ENCODE data around the gene ZFYVE21.

ZFYVE21 gene

GRCh38 chr14:103706551-103707328, 8.9 kb upstream of the ZFYVE21 start:
- TF ChIP-seq GATA3 (IDR thresholded peaks at IDR 0.05; ENCODE audit: low read depth, low read length): no peak
- no peak for TF ChIP-seq GATA2 (IDR thresholded peaks at IDR 0.05; ENCODE audit: low read depth, low read length)

- no peak for TF ChIP-seq GATA2 (IDR thresholded peaks at IDR 0.05; ENCODE audit: low read depth, low read length)
- TF ChIP-seq GATA3 (IDR thresholded peaks at IDR 0.05; ENCODE audit: low read depth, low read length): no peak
These were observed 8.0 kb upstream of the ZFYVE21 start for GRCh38 chr14:103707329-103708263.

DNA sequence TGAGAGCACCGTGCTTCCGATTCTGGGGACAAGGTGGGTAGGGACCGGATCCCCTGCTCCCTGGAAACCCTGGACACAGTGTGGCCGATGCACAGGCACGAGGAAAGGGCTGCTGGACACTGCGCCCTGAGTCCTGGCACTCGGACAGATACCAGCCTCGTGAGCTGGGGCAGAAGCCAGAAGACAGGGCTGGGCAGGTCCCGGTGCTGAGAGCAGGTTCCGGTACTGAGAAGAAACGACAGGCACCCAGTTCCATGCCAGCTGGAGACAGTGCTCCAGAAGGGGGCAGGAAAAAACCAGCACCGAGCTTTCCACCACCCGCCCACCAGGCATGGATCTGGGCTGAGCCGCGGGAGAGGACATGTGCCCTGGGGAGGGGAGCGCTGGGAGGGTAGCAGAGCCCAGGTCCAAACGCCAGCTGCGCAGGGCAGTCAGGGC, 6.8 kb upstream of the ZFYVE21 start:
- TF ChIP-seq GATA2 (IDR thresholded peaks at IDR 0.05; ENCODE audit: low read depth, low read length) (no peak), GATA3 (IDR thresholded peaks at IDR 0.05; ENCODE audit: low read depth, low read length) (no peak)

DNA sequence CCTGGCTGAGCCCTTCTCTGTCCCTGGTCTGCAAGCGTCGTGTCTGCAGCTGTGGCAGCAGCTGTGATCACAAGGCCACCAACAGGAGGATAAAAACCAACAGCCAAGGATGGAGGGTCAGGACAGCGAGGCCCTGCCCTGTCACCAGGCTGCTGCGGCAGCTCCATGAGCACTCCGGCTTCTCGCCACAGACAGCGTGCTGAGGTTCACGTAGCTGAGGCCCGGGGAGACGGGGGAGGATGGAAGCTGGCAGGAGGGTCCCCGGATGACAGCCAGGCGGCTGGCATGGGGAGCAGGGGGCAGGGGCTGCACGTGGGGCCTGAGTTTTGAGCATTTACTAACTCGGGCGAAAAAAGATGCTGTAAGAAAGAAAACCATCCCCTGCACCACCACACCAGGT, 5.8 kb upstream of the ZFYVE21 start:
- no peak for TF ChIP-seq GATA2 (IDR thresholded peaks at IDR 0.05; ENCODE audit: low read depth, low read length)
- no peak for TF ChIP-seq GATA3 (IDR thresholded peaks at IDR 0.05; ENCODE audit: low read depth, low read length)

- no peak for TF ChIP-seq GATA2 (IDR thresholded peaks at IDR 0.05; ENCODE audit: low read depth, low read length)
- TF ChIP-seq GATA3 (IDR thresholded peaks at IDR 0.05; ENCODE audit: low read depth, low read length): no peak
These were observed 4.7 kb upstream of the ZFYVE21 start for GRCh38 chr14:103710771-103711377.

DNA sequence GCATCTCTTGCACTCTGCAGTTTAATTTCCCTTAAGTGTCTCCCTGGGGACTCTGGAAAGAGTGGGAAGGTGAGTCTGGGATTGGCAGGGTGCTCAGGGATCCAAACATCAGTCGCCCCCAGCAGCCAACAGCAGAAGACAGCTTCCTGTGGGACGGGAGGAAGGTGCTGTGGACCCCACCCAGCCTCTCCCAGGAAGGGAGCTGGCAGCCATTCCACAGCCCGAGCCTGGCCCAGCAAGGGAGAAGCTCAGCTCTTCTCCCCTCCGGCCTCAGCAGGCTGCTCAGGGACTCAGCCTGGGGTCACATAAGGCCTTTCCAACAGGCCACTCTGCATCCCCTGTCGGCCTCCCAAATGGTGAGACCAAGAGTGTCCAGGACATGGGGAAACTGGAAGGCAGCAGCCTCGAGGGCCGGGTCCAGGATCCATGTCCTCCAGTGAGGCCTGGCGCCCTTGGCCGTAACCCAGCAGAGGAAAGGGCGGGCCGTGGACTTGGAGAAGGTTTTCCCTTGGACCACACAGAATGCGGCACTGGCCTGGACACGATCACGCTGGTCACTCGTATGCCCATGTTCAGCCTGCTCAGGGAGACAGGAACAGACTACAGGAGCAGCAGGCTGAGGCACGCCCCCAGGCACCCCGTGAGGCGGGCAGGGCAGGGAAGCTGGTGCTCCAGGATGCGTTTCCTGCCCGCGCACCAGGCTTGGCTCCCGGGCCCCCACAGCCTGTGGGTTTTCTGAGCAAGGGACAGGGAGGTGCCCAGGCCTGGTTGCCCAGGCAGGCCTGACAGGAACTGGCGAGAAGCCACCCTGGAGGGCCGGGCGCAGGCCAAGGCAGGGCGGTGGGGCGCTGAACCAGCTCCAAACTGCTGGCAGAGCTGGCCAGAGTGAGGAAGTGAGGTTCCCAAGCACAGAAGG, 3.8 kb upstream of the ZFYVE21 start:
- TF ChIP-seq GATA3 (IDR thresholded peaks at IDR 0.05; ENCODE audit: low read depth, low read length) (no peak), GATA2 (IDR thresholded peaks at IDR 0.05; ENCODE audit: low read depth, low read length) (no peak)

DNA sequence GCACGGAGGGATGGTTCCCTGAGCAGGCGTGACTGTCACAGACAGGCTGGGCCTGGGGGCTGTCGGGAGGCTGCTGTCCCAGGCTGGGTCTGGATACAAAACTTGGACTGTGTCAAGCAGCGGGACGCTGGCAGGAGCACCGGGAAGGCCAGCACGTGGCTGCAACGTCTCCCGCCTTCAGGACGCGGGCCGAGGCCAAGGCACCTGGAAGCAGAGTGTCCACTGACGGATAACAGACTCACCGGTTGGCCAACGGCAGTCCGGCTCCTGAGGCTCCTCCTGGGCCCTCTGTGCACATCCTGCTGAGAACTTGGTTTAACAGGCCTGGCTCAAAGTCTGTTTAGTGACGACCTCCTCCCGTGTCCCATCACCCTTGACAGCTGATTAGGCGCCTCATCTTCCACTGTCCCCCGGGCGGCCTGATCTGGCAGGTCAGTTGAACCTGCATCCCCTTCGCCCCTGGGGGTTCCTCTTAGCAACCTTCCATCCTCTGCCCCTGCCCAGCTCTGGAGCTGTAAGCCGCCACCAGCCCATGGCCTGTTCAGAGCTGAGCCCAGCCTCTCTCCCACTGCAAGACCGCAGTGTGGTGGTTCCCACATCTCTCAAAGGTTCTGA, 2.9 kb upstream of the ZFYVE21 start:
- TF ChIP-seq GATA2 (IDR thresholded peaks at IDR 0.05; ENCODE audit: low read depth, low read length): no peak
- no peak for TF ChIP-seq GATA3 (IDR thresholded peaks at IDR 0.05; ENCODE audit: low read depth, low read length)

GRCh38 chr14:103713304-103714062, 2.1 kb upstream of the ZFYVE21 start:
- TF ChIP-seq GATA3 (IDR thresholded peaks at IDR 0.05; ENCODE audit: low read depth, low read length): no peak
- TF ChIP-seq GATA2 (IDR thresholded peaks at IDR 0.05; ENCODE audit: low read depth, low read length): no peak

- TF ChIP-seq GATA2 (IDR thresholded peaks at IDR 0.05; ENCODE audit: low read depth, low read length) (no peak), GATA3 (IDR thresholded peaks at IDR 0.05; ENCODE audit: low read depth, low read length) (no peak)
These were observed 1.4 kb upstream of the ZFYVE21 start for GRCh38 chr14:103714063-103714724.

DNA sequence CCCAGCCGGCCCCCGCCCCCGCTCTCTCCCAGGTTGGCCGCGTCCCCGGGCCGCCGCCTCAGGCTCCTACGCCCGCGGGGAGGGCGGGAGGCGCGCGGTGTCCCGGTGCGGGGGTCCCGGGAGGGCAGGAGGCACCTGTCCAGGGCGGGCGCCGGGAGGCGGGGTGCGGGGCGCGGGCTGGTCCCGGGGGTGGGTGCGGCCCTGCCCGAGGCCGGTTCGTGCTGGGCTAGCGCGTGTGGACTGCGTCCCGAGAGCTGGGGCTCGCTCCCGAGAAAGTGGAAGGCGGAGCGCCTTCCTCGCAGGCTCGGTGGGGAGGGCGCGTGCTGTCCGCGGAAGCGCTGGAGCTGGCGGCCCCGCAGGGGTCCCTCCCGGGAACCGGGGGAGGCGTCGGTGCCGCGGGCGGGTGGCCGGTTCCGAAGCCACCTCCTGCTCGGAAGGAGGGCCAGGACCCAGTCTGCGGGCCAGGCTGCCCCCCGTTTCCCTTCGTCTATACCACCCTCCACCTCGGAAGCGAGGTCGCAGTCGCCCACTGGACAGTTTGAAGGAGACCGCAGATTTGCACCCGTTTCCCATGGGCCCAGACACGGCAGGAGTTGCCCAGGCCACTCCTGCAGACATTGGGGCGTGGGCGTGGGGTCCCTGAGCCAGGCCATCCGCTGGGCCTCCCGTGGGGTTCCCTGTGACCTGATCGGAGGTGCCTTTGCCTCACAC, 636 bp downstream of the ZFYVE21 start:
- TF ChIP-seq GATA2 (IDR thresholded peaks at IDR 0.05; ENCODE audit: low read depth, low read length) (no peak), GATA3 (IDR thresholded peaks at IDR 0.05; ENCODE audit: low read depth, low read length) (no peak)

GRCh38 chr14:103716899-103717411, 1.3 kb downstream of the ZFYVE21 start:
- TF ChIP-seq GATA3 (IDR thresholded peaks at IDR 0.05; ENCODE audit: low read depth, low read length) (no peak), GATA2 (IDR thresholded peaks at IDR 0.05; ENCODE audit: low read depth, low read length) (no peak)
